Renal cortex interstitium (tissue), 11 donors: Measurements from ENCODE around the gene UGT1A10. TPM values are rescaled to one million over a fixed set of nuclear protein-coding genes. Genes with fewer than 3 reads are reported as not detected.
A peak's percentile ranks its signal among the peaks of the same experiment; 100 is the strongest.

Experiments
- DNase-seq, 11 donors: peaks; one replicate each; pipeline ENCODE4 v3.0.0-alpha.2; 2013; ENCODE audit warnings: low read depth in 9 of 11, low spot score in 4 of 11; ENCODE audit errors: extremely low read depth in 1 of 11
- polyA plus RNA-seq, 3 donors: library from polyadenylated mRNA; unstranded; fragments of 120-200 nt; gene quantifications; one replicate each; pipeline ENCODE4 v1.2.1, GENCODE V29; 2013; ENCODE audit not compliant: insufficient read length in 3 of 3

The UGT1A10 gene
- polyA plus RNA-seq, 3 donors = not detected

DNA sequence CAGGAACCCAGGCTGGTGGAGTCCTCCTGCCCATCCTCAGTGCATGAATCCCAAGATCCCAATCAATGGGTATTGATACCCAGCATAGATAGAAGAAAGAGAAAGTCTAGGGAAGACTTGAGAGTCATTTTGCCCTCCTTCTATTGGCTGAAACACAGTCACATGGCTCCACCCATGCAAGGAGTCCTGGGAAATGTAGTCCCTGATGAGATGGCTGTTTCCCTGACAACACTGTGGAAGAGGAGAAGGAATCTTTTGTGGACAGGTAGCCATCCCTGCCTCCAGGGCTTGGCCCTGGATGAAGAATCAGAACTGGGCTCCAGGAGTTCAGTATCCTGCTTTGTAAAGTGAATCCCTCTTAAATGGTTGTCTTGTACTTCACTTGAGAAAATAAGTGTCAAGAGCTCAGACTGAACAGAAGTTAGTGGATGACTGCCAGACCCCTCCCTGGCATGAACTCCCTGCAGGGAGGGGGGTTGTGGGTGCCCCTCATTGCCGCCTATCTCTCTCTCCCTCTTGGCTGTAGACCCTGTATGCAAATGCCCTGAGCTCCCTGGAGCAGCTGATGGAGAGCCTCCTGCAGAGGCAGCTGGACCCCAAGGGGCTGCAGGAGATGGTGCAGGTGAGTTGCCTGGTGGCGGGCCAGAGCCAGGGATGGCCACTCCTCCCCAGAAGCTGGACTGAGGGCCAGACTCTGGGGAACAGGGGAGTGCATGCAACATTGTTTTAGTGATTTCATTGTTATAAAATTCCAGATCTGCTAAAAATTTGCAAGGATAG lies 178.0 kb downstream of the UGT1A10 start:
- peak in 1 of 11 donors; percentile 17 for DNase-seq

DNA sequence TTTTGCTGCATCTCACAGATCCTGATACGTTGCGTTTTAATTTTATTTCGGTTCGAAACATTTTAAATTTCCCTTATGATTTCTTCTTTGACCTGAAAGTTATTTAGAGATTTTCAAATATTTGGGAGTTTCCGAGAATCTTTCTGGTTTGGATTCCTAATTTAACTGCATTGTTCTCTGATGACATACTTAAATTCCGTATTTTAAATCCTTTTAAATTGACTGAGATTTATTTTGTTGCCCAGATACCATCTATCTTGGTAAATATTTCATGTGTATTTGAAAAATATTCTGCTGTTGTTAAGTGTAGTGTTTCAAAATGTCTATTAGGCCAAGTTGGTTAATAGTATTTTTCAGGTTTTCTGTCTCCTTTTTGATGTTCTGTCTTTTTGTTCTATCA lies 179.6 kb downstream of the UGT1A10 start:
- no peak for DNase-seq

DNA sequence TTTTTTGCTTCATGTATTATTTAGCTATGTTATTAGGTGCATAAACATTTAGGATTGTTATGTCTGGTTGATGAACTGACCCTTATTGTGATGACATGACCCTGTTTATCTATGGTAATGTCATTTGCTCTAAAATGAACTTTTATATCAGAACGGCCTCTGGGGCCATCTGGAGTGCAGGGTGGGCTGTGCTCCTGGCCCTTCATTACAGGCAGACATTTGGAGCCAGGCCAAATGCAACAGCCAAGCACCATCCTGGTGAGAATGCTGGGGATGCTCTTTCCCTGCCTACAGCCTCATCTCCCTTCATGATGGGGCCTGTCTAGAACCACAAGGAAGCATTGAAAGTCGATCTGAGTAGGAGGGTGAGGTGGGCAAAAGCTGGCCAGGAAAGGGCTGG lies 180.1 kb downstream of the UGT1A10 start:
- DNase-seq = no peak

DNA sequence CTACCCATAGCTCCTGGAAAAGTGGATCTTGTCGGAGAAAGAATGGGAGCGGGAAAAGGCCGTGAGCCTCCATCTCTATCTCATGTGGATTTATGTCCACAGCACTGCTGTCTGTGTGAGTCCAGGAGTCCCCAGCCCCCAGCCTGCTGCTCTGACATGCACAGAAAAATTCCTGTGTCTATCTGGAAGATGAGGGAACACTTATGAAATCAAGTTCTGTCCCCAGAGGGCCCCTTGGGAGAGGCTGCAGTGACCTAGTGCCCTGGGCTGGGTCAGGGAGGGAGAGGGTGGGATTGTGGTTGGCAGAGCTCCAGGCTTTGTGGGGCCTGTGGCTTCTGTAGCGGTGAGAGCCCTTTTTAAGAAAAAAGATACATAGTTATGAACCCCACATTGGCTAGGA lies 180.5 kb downstream of the UGT1A10 start:
- no peak for DNase-seq

DNA sequence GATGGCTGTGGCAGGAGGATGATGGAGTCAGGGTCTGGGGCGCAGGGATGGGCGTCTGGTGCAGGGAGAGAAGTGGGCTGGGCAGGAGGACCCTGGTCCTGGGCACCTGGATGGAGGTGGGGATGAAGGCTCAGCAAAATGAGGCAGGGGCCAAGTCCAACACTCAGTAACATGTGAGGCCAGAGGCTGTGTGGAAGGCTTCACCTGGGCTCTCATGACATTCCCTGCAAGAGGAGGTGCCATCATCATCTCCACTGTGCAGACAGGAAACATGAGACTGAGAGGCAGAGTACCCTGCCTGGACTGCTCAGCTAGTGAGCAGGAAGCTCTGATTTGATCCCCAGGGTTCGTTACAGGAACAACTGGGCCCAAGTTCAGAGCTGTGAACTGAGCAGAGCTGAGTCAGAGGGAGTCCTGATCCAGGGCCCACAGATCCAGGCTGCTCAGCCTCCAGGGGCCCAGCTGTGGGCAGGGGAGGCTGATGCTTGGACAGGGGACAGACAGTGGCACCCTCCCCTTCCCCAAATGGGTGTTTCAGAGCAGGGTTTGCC lies 181.2 kb downstream of the UGT1A10 start:
- no peak for DNase-seq

DNA sequence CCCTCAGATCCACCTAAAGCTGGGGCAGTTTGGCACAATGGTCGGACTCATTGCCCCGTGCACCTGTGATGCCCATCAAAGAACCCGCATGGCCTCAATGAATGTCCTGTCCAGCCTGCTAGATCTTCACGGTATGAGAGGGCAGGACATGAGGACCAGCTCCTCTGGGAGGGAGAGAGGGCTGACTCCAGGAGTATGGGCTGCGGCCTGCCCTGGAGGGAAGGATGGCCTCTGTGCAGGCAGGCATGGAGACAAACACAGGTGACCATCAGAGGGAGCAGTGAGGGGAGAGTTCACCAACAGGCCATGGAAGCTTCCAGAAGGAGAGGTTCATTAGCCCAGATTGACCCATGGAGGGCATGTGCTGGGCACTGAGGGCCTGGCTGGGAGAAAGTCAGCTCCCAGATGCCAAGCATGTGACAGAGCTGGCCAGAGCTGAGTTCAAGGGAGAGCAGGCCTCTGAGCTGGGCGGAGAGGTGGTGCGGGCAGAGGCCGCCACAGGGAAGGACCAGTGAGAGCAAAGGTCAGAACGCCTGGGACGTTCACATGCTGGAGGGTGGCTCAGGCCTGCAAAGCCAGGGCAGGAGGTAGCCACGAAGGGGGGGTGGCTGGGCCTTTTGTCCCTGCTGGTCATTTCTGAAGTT lies 181.9 kb downstream of the UGT1A10 start:
- no peak for DNase-seq

DNA sequence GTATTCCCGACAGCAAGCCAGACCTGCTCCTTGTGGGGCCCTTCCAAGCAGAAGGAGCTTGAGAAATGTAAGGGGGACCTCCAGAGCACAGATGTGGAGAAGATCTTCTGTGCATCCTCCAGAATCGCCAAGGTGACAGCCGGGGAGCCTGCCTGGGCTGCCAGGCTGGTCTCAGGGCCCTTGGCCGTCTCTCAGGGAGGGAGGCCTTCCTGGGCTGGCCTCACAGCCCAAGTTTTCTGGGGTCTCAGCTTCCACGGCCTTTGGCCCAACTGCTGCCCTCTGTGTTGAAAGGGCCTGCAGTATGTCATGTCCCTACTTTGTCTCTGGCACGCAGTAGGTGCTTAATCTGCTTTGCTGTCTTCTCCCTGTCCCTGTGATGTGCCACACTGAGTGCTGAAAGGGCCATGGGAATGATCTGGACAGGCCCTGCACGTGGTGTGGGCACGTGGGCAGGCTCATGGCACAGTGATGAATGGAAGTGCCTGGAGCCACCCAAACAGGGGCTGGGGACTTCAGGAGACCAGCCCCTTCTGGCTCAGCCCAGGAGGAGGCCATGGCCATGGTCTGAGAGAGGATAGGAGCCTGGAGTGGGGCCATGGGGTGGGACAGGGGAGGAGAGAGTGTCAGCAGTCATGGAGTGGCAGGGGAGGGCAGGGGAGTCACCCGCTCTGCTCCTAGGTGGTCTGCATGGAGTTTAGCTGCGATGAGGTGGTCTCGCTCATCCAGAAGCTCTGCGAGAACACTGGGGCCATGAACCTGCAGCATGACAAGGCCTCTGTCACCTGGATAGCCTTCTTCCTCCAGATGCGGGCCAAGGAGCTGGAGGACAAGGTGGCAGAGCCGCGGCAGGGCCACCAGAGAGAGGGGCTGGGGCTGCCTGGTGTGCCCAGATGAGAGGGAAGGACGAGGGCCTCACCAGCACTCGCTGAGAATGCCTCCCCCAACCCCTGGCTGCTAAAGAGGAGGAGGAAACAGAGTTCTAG lies 182.7 kb downstream of the UGT1A10 start:
- DNase-seq = no peak

DNA sequence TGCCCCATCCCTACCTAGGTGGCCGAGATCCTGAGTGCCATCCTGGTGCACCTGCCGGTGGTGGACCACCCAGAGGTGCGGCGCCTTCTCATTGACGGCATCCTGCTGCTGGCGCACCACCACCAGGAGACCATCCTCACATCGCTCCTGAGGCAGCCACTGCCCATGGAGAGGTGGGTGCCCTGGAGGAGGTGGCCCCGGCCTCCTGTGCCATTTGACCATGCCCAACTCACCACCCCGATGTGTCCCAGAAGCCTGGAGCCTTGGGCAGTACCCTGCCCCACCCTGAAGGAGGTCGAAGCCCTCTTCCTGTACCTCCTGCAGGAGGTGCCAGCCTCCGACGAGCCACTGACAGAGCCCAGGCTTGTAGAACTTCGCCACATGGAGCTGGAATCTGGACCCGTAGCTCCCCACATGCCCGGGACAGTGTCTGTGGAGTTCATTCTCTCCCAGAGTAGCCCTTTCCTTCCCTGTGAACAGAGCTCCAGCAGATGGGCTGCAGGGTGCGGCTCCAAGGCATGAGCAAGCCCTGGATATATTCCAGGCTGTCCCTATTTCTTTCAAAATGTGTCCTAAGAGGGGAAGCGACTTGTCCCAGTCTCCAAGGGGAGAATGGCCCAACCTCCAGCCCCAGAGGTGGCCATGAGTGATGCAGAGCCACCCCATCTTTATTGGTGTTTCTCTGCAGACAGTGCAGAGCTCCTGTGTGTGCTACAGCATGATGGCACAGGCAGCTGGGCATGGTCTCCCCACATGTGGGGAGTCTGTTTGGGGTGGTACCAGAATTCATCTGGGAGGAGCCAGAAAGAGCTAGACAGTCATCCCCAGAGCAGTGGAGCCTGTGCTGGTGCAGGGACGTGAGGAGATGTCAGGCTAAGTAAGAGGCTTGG lies 183.9 kb downstream of the UGT1A10 start:
- no peak for DNase-seq

DNA sequence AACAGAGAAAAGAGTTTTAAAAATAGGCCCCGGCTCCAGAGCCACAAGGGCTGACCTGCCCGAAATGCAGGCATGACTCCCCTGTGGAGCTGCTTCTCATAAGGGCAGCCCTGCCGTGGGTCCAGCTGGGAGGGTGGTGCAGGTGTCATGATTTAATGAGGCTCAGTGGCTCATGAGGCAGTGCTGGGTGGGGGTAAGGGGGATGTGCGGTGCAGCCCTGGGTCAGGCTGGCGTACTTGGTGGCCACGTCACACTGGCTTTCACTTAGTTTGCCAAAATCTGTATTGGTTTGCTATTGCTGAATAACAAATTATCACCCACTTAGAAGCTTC lies 184.5 kb downstream of the UGT1A10 start:
- no peak for DNase-seq

DNA sequence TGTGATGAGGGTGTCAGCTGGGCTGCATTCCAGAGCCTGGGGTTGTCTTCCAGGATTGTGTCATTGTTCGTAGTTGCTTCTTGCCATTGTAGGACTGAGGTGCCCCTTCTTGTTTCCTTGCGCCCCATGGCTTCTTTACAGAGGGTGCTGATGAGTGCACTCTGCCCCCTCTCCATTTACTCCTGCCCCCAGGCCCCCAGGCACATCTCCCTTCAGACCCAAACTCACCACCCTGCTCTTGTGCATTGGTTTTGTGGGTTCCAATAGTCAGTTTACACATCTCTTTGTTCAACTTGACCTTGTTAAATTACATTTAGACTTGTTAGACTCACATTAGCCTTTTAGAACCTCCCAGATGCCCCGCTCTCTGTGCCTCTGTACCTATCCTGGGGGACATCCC lies 184.9 kb downstream of the UGT1A10 start:
- DNase-seq = no peak

DNA sequence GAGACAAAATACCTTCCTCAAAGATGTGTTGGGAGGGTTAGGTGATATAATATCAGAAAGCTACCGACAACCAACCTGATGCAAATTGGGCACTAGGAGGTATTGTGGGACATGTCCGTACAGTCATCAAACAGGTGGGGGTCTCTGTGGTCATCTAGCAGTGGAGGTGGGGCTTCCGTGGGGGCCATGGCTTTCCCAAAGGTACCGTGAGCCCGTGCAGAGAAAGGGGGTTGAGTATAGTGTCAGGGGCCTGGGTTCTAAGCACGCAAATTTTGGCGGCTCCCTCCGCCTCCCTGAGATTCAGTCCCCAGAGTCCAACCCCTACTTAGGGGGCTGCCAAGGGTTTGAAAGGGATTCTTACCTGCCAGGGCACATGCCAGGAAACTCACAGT lies 185.5 kb downstream of the UGT1A10 start:
- DNase-seq = no peak

DNA sequence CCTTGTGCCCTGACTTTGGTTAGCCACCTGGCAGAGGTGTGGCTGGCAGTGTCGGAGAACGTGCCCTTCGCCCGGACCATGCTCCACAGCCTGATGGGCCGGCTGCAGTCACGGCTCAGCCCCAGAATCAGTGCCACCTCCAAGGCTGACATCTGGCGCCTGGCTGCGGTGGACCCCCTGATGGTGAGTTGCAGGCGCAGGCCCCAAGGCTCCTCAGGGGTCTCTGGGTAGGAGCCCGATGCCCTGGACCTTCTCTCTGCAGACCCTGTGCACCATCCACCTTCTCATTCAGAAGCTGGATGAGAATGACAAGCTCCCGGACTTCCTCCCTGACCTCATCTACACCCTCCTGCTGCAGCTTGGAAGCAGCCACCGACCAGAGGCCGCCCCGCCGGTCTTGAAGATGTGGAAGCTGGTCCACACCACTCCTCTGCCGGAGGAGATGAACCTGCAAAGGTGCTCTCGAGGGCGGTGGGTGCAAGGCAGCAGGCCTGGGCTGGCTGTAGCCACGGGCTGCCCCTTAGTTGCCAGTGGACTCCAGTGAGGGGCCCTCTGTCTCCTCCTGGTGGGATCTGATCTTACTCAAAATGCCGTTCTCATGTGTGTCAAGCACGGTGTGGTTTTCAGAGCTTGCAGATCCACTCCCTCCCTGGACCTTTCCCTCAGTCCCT lies 186.0 kb downstream of the UGT1A10 start:
- DNase-seq = no peak

Other genes with a start within 250 kb of the UGT1A10 start
- 10 to 100 TPM; 45.9 to 64.2 (median 48.7) TPM for gene USP40, start 69.7 kb upstream of the UGT1A10 start, polyA plus RNA-seq
- not detected for gene UGT1A8, start 18.8 kb upstream of the UGT1A10 start, polyA plus RNA-seq
- gene UGT1A9, start 35.5 kb downstream of the UGT1A10 start, polyA plus RNA-seq = 1 to 10 TPM; 6.2 to 7.8 (median 7.0) TPM
- gene UGT1A7, start 45.5 kb downstream of the UGT1A10 start, polyA plus RNA-seq = under 1 TPM in 1 of 3 donors, not detected in 2; 0.09 TPM
- 1 to 10 TPM; 2.5 to 4.3 (median 3.2) TPM for gene UGT1A6, start 56.4 kb downstream of the UGT1A10 start, polyA plus RNA-seq
- not detected for gene UGT1A5, start 76.5 kb downstream of the UGT1A10 start, polyA plus RNA-seq
- not detected for gene UGT1A4, start 82.3 kb downstream of the UGT1A10 start, polyA plus RNA-seq
- gene UGT1A3, start 92.6 kb downstream of the UGT1A10 start, polyA plus RNA-seq = not detected
- gene UGT1A1, start 123.8 kb downstream of the UGT1A10 start, polyA plus RNA-seq = under 1 TPM; 0.23 to 0.56 (median 0.24) TPM
- gene MROH2A, start 141.9 kb downstream of the UGT1A10 start, polyA plus RNA-seq = under 1 TPM in 2 of 3 donors, not detected in 1; 0.26 to 0.27 TPM
- 10 to 100 TPM; 23.2 to 25.0 (median 24.1) TPM for gene HJURP, start 218.1 kb downstream of the UGT1A10 start, polyA plus RNA-seq